Measurements from ENCODE around the gene MEIKIN. TPM values are rescaled to one million over a fixed set of nuclear protein-coding genes. Genes with fewer than 3 reads are reported as not detected.
"Not testable (repeated sequence)": the region's sequence is repeated elsewhere in the genome, so short reads cannot be mapped to it uniquely, and the experiment has no call there.

MEIKIN gene
- total RNA-seq, 1 donor: 1.0 TPM

DNA sequence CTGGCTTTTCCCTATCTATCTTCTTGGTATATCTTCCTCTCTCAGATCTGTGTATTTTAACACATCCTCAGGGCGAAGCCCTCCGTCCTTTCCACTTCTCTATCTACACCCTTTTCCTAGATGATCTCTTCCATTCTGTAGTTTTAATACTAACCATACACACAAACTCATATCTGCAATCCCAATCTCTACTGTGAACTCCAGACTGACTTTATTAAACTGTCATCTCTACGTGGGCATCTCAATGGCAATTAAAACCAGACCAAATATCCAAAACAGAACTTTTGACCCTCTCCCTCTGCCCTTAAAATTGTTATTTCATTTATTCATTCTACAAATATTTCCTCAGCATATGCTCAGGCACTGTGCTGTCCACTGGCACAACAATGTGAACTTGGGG lies 155.7 kb downstream of the MEIKIN start:
- H3K4me1 ChIP-seq (ENCODE audit: insufficient read depth, low read length): peaks cover 22% of the 10 kb centered on the region
- H3K27me3 ChIP-seq (ENCODE audit: insufficient read depth, low read length): no peaks in the 10 kb centered on the region
- no peak overlapping the region for H3K4me3 ChIP-seq (ENCODE audit: low read length)
- no peaks in the 10 kb centered on the region for H3K9me3 ChIP-seq (ENCODE audit: low read depth, low read length)

DNA sequence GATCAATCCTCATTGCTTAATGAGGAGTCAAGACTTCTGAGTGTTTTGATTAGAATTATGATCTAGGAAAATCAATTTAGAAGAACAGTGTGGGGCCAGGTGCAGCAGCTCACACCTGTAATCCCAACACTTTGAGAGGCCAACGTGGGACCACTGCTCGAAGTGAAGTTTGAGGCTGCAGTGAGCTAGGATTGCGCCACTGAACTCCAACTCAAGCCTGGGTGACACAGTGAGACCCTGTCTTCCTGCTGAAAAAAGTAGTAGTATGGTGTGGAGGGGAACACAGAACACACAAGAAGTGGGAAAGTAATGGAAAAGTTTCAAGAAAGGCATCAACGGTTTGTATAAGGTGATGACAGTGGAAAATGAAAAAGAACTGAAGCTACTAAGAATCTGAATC lies 157.7 kb downstream of the MEIKIN start:
- Histone ChIP-seq H3K4me3 (ENCODE audit: low read length) (no peak overlapping the region), H3K4me1 (ENCODE audit: insufficient read depth, low read length) (peaks cover 5% of the 10 kb centered on the region), H3K9me3 (ENCODE audit: low read depth, low read length) (no peaks in the 10 kb centered on the region), H3K27me3 (ENCODE audit: insufficient read depth, low read length) (no peaks in the 10 kb centered on the region)

DNA sequence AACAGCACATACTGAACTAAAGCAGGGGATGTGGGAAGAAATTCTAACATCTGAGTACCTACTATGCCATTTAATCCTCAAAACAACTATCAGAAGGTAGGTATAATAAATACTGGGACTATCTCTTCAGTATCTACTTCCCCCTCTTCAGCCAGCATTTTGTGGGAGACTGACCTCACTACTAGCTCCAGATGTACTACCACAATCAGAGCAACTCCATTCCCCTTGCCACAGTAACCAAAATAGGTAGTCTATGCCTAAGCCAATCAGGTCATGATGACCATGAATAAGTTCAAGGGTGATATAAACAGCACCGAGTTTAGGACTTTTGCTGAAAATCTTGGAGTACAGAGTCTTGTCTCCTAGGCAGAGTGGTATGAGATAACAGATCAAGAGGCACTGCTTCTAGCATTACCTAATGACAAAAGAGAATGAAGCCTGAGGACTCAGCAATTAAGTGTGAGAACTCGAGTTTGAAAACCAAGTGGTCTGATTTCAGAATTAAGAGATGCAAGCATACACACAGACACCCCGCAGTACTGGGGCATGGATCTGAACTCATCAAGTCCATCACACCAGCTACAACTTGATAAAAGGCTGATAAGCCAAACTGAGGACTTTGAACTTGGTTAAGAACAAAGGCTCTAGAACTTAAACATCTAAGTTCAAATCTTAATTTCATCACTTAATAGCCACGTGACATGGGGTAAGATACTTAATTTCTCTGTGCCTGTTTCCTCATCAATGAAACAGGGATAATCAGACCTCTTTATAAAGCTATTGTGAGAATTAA lies 158.4 kb downstream of the MEIKIN start:
- H3K4me3 ChIP-seq (ENCODE audit: low read length): no peak overlapping the region
- no peaks in the 10 kb centered on the region for H3K9me3 ChIP-seq (ENCODE audit: low read depth, low read length)
- no peaks in the 10 kb centered on the region for H3K27me3 ChIP-seq (ENCODE audit: insufficient read depth, low read length)
- H3K4me1 ChIP-seq (ENCODE audit: insufficient read depth, low read length): peaks cover 5% of the 10 kb centered on the region

DNA sequence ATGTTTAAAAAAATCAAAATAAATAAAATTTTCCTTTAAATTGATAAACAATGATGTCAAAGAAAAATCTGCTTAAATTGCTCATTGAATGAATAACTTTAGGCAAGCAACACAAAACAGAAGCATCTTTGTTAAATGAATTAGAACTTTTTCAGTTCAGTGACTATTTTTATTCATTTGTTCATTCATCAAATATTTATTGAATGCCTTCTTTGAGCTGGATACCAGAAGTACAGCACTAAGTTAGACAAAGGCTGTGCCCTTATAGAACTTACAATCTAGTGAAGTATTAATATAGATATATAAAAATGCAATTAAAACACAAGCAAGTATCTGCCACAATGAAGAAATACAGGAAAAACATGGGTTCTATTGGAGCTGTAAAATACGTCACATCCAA lies 159.4 kb downstream of the MEIKIN start:
- peaks cover 11% of the 10 kb centered on the region for H3K4me1 ChIP-seq (ENCODE audit: insufficient read depth, low read length)
- no peaks in the 10 kb centered on the region for H3K9me3 ChIP-seq (ENCODE audit: low read depth, low read length)
- no peak overlapping the region for H3K4me3 ChIP-seq (ENCODE audit: low read length)
- H3K27me3 ChIP-seq (ENCODE audit: insufficient read depth, low read length): no peaks in the 10 kb centered on the region

DNA sequence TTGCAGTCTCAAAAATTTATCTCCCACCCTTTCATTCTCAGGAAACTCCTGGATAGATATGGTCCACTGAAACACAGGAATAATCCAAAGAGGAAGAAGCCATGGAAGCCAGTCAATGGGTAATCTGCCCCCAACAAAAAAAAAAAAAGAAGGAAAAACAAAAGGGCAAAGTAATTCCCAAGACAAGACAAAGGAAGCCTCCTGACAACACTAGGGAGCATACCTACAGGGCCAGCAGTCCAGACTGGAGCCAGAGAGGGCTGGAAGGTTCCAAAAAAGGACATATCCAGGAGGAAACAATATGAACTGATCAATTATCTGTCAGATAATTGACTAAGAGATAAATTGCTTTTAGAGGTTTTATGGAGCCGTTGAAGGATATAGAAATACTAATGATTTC lies 161.6 kb downstream of the MEIKIN start:
- Histone ChIP-seq H3K4me1 (ENCODE audit: insufficient read depth, low read length) (peaks cover 11% of the 10 kb centered on the region), H3K27me3 (ENCODE audit: insufficient read depth, low read length) (no peaks in the 10 kb centered on the region), H3K4me3 (ENCODE audit: low read length) (no peak overlapping the region), H3K9me3 (ENCODE audit: low read depth, low read length) (no peaks in the 10 kb centered on the region)

DNA sequence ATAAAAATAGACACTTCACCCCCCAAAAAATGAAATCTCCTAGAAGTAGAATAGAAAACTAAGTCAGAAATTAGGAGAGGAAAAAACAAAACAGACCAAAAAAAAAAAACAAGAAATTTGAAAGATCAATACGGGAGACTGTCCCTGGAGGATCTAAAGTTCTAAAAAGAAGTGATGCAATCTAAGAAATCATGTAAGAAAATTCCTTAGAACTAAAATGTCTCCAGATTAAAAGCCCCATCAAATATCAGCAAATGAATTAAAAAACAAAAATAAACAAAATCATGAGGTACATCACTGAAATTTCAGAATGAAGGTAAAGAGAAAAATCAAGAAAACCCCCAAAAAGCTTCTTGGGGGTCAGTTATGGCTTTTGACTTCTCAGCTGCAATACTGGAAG lies 162.1 kb downstream of the MEIKIN start:
- Histone ChIP-seq H3K9me3 (ENCODE audit: low read depth, low read length) (no peaks in the 10 kb centered on the region), H3K27me3 (ENCODE audit: insufficient read depth, low read length) (no peaks in the 10 kb centered on the region), H3K4me1 (ENCODE audit: insufficient read depth, low read length) (peaks cover 11% of the 10 kb centered on the region), H3K4me3 (ENCODE audit: low read length) (no peak overlapping the region)

DNA sequence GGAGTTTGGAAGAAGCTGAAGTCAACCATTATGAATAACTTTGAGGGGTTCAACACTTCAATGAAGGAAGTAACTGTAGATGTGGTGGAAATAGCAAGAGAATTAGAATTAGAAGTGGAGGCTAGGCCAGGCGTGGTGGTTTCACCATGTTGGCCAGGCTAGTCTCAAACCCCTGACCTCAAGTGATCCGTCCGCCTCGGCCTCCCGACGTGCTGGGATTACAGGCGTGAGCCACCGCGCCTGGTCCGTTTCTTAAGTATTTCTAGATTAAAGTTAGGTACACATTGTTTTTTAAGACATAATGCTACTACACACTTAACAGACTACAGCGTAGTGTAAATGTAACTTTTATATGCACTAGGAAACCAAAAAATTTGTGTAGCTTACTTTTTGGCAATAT lies 162.7 kb downstream of the MEIKIN start:
- H3K4me3 ChIP-seq (ENCODE audit: low read length): no peak overlapping the region
- H3K4me1 ChIP-seq (ENCODE audit: insufficient read depth, low read length): peaks cover 13% of the 10 kb centered on the region
- no peaks in the 10 kb centered on the region for H3K27me3 ChIP-seq (ENCODE audit: insufficient read depth, low read length)
- no peaks in the 10 kb centered on the region for H3K9me3 ChIP-seq (ENCODE audit: low read depth, low read length)

DNA sequence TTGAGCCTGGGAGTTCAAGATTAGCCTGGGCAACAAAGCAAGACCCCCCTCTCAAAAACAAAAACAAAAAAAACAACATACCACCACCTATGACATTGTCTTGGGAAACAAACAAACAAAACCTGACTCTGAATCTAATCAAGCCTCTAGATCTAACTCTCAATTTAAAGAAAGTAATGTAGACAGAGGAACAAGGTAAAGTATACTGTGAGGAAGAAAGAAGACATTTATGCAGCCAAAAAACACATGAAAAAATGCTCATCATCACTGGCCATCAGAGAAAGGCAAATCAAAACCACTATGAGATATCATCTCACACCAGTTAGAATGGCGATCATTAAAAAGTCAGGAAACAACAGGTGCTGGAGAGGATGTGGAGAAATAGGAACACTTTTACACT lies 167.3 kb downstream of the MEIKIN start:
- H3K4me3 ChIP-seq (ENCODE audit: low read length); H3K4me1 ChIP-seq (ENCODE audit: insufficient read depth, low read length); H3K27me3 ChIP-seq (ENCODE audit: insufficient read depth, low read length); H3K9me3 ChIP-seq (ENCODE audit: low read depth, low read length): not testable (repeated sequence)

DNA sequence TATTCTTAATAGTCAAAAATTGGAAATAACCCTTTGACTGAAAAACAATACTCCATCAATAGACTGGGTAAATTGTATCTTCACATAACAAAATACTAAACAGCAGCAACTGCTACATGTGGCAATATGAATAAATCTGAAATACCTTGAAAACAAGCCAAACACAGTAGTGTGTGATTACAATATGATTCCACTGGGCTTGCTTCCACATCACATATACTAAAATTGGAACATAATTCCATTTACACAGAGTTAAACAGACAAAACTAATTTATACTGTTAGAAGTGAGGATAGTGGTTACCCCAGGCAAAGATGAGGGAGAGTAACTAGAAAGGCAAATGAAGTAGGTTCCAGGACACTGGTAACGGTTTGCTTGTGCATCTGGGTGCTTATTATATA lies 169.0 kb downstream of the MEIKIN start:
- Histone ChIP-seq H3K4me3 (ENCODE audit: low read length) (no peak overlapping the region), H3K9me3 (ENCODE audit: low read depth, low read length) (no peaks in the 10 kb centered on the region), H3K27me3 (ENCODE audit: insufficient read depth, low read length) (no peaks in the 10 kb centered on the region), H3K4me1 (ENCODE audit: insufficient read depth, low read length) (peaks cover 7% of the 10 kb centered on the region)

DNA sequence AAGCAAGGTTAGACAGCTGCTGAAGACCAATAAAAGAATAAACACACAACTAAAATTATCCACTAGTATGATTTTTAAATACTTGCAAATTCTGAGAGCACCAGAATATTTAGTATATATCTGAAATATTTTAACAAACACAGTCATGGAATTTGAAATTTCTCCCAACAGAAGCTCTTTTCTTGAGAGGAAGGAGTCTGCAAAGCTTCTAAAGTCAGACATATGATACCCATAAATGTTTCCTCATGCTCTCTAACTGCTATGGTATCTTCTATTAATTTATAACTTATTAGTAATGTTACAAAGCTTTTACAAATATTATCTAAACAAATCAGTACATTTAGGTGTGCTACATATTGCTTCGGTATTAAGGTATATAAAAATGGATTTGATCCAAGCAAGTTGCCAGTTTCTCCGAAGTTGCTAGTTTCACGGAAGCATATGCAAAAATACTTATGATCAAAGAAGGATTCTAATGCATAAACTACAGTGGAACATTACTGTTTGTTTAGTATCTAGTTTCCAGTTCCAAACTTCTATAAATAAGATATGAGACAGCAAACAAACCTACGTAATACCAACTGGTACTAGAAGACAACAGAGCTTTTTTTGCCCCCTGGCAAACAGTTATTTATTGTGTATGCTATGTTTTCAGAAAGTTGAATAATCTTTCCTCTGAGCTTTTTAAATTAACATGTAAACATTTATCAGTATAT lies 170.7 kb downstream of the MEIKIN start:
- no peaks in the 10 kb centered on the region for H3K27me3 ChIP-seq (ENCODE audit: insufficient read depth, low read length)
- peaks cover 13% of the 10 kb centered on the region for H3K4me1 ChIP-seq (ENCODE audit: insufficient read depth, low read length)
- no peak overlapping the region for H3K4me3 ChIP-seq (ENCODE audit: low read length)
- H3K9me3 ChIP-seq (ENCODE audit: low read depth, low read length): no peaks in the 10 kb centered on the region

DNA sequence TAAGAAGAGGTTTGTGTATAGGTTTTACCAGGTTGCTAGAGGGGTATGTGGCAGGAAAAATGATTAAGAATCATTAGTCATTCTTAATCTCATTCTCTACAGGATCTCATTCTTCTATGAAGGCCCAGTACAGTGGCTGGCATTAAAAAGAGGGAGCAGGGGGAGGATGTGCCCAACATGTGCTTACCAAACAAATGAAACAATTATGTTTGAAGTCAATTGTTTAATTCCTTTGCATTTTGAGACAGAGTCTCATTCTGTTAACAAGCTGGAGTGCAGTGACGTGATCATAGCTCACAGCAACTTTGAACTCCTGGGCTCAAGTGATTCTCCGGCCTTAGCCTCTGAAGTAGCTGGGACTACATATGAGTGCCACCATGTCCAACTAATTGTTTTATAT lies 171.7 kb downstream of the MEIKIN start:
- Histone ChIP-seq H3K4me1 (ENCODE audit: insufficient read depth, low read length) (peaks cover 19% of the 10 kb centered on the region), H3K27me3 (ENCODE audit: insufficient read depth, low read length) (no peaks in the 10 kb centered on the region), H3K9me3 (ENCODE audit: low read depth, low read length) (no peaks in the 10 kb centered on the region), H3K4me3 (ENCODE audit: low read length) (no peak overlapping the region)

DNA sequence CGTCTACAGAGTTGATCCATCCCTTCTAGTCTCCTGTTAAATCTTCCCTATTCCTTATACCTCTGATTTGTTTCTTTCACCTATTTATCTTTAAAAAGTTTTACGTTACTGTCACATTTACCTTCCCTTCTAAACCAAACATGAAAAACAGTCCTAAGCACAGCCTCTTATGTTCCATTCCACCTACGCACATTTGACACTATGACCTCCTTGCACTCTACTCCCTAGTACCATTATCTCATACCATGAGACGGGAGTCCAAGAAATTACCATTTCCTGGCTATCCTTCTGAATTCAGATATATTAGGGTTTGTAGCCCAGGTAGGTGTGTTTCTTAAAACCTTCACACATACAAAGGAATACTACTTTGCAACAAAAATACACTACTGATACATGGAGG lies 173.8 kb downstream of the MEIKIN start:
- Histone ChIP-seq H3K4me1 (ENCODE audit: insufficient read depth, low read length) (peaks cover 16% of the 10 kb centered on the region), H3K27me3 (ENCODE audit: insufficient read depth, low read length) (no peaks in the 10 kb centered on the region)

DNA sequence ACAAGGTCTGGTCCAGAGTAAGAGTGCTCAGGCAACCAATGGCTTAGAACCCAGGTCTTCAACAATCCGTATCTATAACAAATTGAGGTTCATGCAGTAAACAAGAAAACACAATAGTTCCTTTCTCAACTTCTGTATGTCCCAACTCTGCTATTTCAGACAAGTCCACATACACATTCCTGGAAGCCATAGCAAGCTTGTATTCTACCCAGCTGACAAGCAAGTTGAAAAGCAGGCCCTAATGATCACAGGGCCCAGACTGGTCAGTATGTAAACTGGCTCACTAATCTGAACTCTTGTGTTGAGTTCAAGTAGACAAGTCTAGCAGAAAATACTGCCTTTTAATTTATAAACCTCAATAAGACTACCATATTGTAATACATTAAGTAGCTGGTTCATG lies 175.5 kb downstream of the MEIKIN start:
- no peak overlapping the region for H3K4me3 ChIP-seq (ENCODE audit: low read length)
- peaks cover 16% of the 10 kb centered on the region for H3K4me1 ChIP-seq (ENCODE audit: insufficient read depth, low read length)
- no peaks in the 10 kb centered on the region for H3K27me3 ChIP-seq (ENCODE audit: insufficient read depth, low read length)
- H3K9me3 ChIP-seq (ENCODE audit: low read depth, low read length): no peaks in the 10 kb centered on the region

More for the DNA sequence above, 173.8 kb downstream of the MEIKIN start:
- Histone ChIP-seq H3K9me3 (ENCODE audit: low read depth, low read length) (no peaks in the 10 kb centered on the region), H3K4me3 (ENCODE audit: low read length) (no peak overlapping the region)

DNA sequence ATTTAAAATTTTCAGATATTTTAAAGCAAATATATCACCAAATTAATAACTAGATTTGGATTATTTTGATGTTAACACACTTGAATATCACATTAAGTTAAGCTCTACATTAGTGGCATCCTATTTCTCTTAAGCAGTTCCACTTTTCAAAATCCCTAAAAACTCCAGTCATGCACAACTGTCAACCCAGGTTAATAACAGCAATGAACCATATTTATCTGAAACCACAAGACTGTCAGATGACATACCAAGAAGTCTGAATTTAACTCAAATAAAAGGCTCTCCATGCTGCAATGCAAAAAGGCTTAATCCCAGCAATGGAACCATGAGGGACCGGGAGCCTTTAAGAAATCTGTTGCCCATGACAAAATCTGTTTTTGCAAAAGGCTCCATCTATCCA lies 176.1 kb downstream of the MEIKIN start:
- H3K4me3 ChIP-seq (ENCODE audit: low read length): no peak overlapping the region
- H3K9me3 ChIP-seq (ENCODE audit: low read depth, low read length): no peaks in the 10 kb centered on the region
- H3K4me1 ChIP-seq (ENCODE audit: insufficient read depth, low read length): peaks cover 16% of the 10 kb centered on the region
- no peaks in the 10 kb centered on the region for H3K27me3 ChIP-seq (ENCODE audit: insufficient read depth, low read length)

DNA sequence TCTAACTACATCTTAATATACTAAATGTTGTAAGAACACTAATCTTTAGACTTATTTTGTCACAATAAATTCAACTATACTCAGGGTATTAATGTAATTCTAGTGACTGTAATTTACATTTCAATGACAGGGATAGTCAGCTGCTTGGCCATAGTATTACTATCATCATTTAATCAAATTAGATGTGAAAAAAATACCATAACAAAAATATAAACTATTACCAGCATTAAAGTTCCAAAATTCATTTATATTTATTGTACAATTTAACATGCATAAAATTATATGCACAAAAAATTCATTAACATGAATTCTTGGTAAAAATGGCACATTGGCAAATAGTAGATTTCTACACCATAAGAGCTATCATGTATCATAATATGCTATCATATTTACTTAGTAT lies 177.6 kb downstream of the MEIKIN start:
- H3K27me3 ChIP-seq (ENCODE audit: insufficient read depth, low read length): no peaks in the 10 kb centered on the region
- H3K4me3 ChIP-seq (ENCODE audit: low read length): no peak overlapping the region
- H3K4me1 ChIP-seq (ENCODE audit: insufficient read depth, low read length): peaks cover 16% of the 10 kb centered on the region
- no peaks in the 10 kb centered on the region for H3K9me3 ChIP-seq (ENCODE audit: low read depth, low read length)

DNA sequence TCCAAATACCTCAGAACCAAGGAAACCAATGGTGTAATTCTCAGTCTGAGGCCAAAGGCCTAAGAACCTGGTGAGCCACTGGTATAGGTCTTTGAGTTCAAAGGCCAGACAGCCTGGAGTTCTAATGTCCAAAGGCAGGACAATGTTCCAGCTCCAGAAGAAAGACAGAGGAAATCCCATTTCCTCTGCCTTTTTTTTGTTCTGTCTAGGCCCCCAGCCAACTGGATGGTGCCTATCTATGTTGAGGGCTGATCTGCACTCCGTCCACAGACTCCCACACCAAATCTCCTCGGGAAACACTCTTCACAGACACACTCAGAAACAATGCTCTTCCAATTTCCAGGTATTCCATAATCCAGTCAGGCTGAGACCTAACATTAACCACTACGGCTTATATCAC lies 178.8 kb downstream of the MEIKIN start:
- peaks cover 14% of the 10 kb centered on the region for H3K4me1 ChIP-seq (ENCODE audit: insufficient read depth, low read length)
- no peaks in the 10 kb centered on the region for H3K9me3 ChIP-seq (ENCODE audit: low read depth, low read length)
- H3K4me3 ChIP-seq (ENCODE audit: low read length): no peak overlapping the region
- H3K27me3 ChIP-seq (ENCODE audit: insufficient read depth, low read length): no peaks in the 10 kb centered on the region

Data from mononuclear cell (primary cell).